GM23248 (cell line): ENCODE data around the gene C7orf57. TPM values are rescaled to one million over a fixed set of nuclear protein-coding genes. Genes with fewer than 3 reads are reported as not detected.

Source experiments
- DNase-seq: peaks from one replicate; pipeline ENCODE4 v3.0.0-alpha.2; 2015
- H2AFZ ChIP-seq: fragments of 200-600 bp; sonication (generic); 2 replicates; pipeline ENCODE4 v1.6.1; 2016; ENCODE audit warnings: antibody characterized with exemption
- H3F3A ChIP-seq: fragments of 200-600 bp; sonication (generic); 2 replicates; pipeline ENCODE4 v1.6.1; 2016; ENCODE audit warnings: mild to moderate bottlenecking, antibody characterized with exemption, mixed run types; ENCODE audit not compliant: insufficient read depth
- H3K27ac ChIP-seq: fragments of 200-600 bp; sonication (generic); 2 replicates; pipeline ENCODE4 v1.5.1; 2016; ENCODE audit warnings: mild to moderate bottlenecking
- H3K27me3 ChIP-seq: fragments of 200-600 bp; sonication (generic); replicated peaks from 2 replicates; pipeline ENCODE4 v1.6.1; 2016; ENCODE audit warnings: mild to moderate bottlenecking; ENCODE audit not compliant: insufficient read depth
- H3K36me3 ChIP-seq: fragments of 200-600 bp; sonication (generic); 2 replicates; pipeline ENCODE4 v1.6.1; 2016; ENCODE audit warnings: low read depth, mild to moderate bottlenecking
- H3K4me1 ChIP-seq: fragments of 200-600 bp; sonication (generic); 2 replicates; pipeline ENCODE4 v1.6.1; 2016; ENCODE audit warnings: mild to moderate bottlenecking; ENCODE audit not compliant: insufficient read depth
- H3K4me2 ChIP-seq: fragments of 200-600 bp; sonication (generic); one replicate; pipeline ENCODE4 v1.6.1; 2016; ENCODE audit warnings: mild to moderate bottlenecking; ENCODE audit not compliant: unreplicated experiment
- H3K4me3 ChIP-seq: fragments of 200-600 bp; sonication (generic); 2 replicates; pipeline ENCODE4 v1.5.1; 2016; ENCODE audit warnings: mild to moderate bottlenecking
- H3K79me2 ChIP-seq: fragments of 200-600 bp; sonication (generic); 2 replicates; pipeline ENCODE4 v1.6.1; 2016; ENCODE audit warnings: mild to moderate bottlenecking; ENCODE audit not compliant: insufficient read depth
- H3K9ac ChIP-seq: fragments of 200-600 bp; sonication (generic); 2 replicates; pipeline ENCODE4 v1.6.1; 2016; ENCODE audit warnings: mild to moderate bottlenecking
- H3K9me2 ChIP-seq: fragments of 200-600 bp; sonication (generic); 2 replicates; pipeline ENCODE4 v1.6.1; 2016; ENCODE audit warnings: mixed run types, mild to moderate bottlenecking, moderate library complexity; ENCODE audit not compliant: insufficient read depth
- H3K9me3 ChIP-seq: fragments of 200-600 bp; sonication (generic); one replicate; pipeline ENCODE4 v1.6.1; 2017; ENCODE audit warnings: low read depth
- H4K20me1 ChIP-seq: fragments of 200-600 bp; sonication (generic); 2 replicates; pipeline ENCODE4 v1.6.0; 2016; ENCODE audit not compliant: insufficient read depth
- EZH2 ChIP-seq: fragments of 200-600 bp; sonication (generic); IDR thresholded peaks from 2 replicates; pipeline ENCODE4 v1.6.1; 2018; ENCODE audit warnings: antibody characterized with exemption, mild to moderate bottlenecking; ENCODE audit not compliant: insufficient read depth, poor library complexity, severe bottlenecking
- EZH2phosphoT487 ChIP-seq: fragments of 200-600 bp; sonication (generic); IDR thresholded peaks from 2 replicates; pipeline ENCODE4 v1.6.1; 2018; ENCODE audit warnings: antibody characterized with exemption, moderate library complexity, mild to moderate bottlenecking, low read depth; ENCODE audit not compliant: insufficient read depth
- WGBS, 2 experiments: methylation state at CpG; one replicate each; pipeline ENCODE4 v1.1.6; 2015 to 2017; ENCODE audit warnings: low lambda C conversion rate in 2 of 2, low coverage in 1 of 2; ENCODE audit errors: missing lambda C conversion rate in 2 of 2; 5-methylcytosine and 5-hydroxymethylcytosine counted together
- in situ Hi-C: fragments of 300-500 bp; cut with MboI; formaldehyde crosslinking; loops from 2 replicates; pipeline ENCODE4 v1.15.0; 2020
- polyA plus RNA-seq: library from polyadenylated mRNA; unstranded; fragments of >200 nt; fragmentation: Nextera tagmentation; extraction: Ambion mirVana; gene quantifications from 2 replicates; pipeline ENCODE4 v1.2.1, GENCODE V29; 2016
- total RNA-seq: library from RNA; depleted of rRNA; stranded (reverse); fragments of >200 nt; shearing (Covaris generic); gene quantifications from 2 replicates; pipeline ENCODE4 v1.2.3, GENCODE V29; 2014

Gene C7orf57
- total and polyA plus RNA-seq, 2 experiments from 2014 or later: not detected

- Histone ChIP-seq H2AFZ (no peak overlapping the region), H3K9me2 (no peaks in the 10 kb centered on the region), H3K9ac (no peak overlapping the region), H3K27ac (no peak overlapping the region), H3F3A (no peaks in the 10 kb centered on the region), H3K4me3 (no peak overlapping the region), H3K79me2 (peaks cover 11% of the 10 kb centered on the region; the same call in 1 of the 2 replicates), H3K27me3 (no peaks in the 10 kb centered on the region), H3K4me2 (no peak overlapping the region), H3K4me1 (peaks cover 7% of the 10 kb centered on the region), H3K36me3 (peaks cover 48% of the 10 kb centered on the region), H4K20me1 (no peaks in the 10 kb centered on the region), H3K9me3 (no peaks in the 10 kb centered on the region)
- TF ChIP-seq EZH2phosphoT487: no peak
- no peak for TF ChIP-seq EZH2
- WGBS, 2 experiments: 98 to 99% methylated on average over 4 of the region's 4 CpGs
- in situ Hi-C loops: no loop called here
- no peak for DNase-seq
Observed at GRCh38 chr7:48102530-48102929, 67.2 kb downstream of the C7orf57 start.

GRCh38 chr7:48105045-48105444 is 69.7 kb downstream of the C7orf57 start:
- in situ Hi-C loops: no loop called here
- WGBS, 2 experiments: 94 to 96% methylated on average over 5 of the region's 5 CpGs
- H3K36me3 ChIP-seq: peaks cover 39% of the 10 kb centered on the region

GRCh38 chr7:48106906-48107659 is 71.7 kb downstream of the C7orf57 start:
- no peaks in the 10 kb centered on the region for H3K79me2 ChIP-seq
- H4K20me1 ChIP-seq: no peaks in the 10 kb centered on the region
- peaks cover 2% of the 10 kb centered on the region for H3K4me1 ChIP-seq
- H3K9ac ChIP-seq: no peak overlapping the region
- DNase-seq: no peak
- peaks cover 7% of the 10 kb centered on the region; the same call in 1 of the 2 replicates for H3F3A ChIP-seq
- no peak for TF ChIP-seq EZH2phosphoT487
- no peak for TF ChIP-seq EZH2
- peaks cover 35% of the 10 kb centered on the region for H3K36me3 ChIP-seq
- no peak overlapping the region for H3K27ac ChIP-seq
- H3K9me2 ChIP-seq: no peaks in the 10 kb centered on the region
- H3K9me3 ChIP-seq: no peaks in the 10 kb centered on the region
- H3K27me3 ChIP-seq: no peaks in the 10 kb centered on the region
- in situ Hi-C loops: no loop called here
- no peak overlapping the region for H2AFZ ChIP-seq
- H3K4me2 ChIP-seq: no peak overlapping the region
- no peak overlapping the region for H3K4me3 ChIP-seq
- WGBS, 2 experiments: 93 to 95% methylated on average over 29 of the region's 29 CpGs

More at GRCh38 chr7:48105045-48105444, 69.7 kb downstream of the C7orf57 start:
- no peaks in the 10 kb centered on the region for H3K27me3 ChIP-seq
- H3K9ac ChIP-seq: no peak overlapping the region
- H2AFZ ChIP-seq: no peak overlapping the region
- no peak overlapping the region for H3K4me3 ChIP-seq
- TF ChIP-seq EZH2phosphoT487 (no peak), EZH2 (no peak)
- peaks cover 7% of the 10 kb centered on the region; the same call in 1 of the 2 replicates for H3F3A ChIP-seq
- H3K27ac ChIP-seq: no peak overlapping the region
- no peaks in the 10 kb centered on the region for H3K4me1 ChIP-seq
- no peaks in the 10 kb centered on the region for H4K20me1 ChIP-seq
- H3K4me2 ChIP-seq: no peak overlapping the region
- H3K9me2 ChIP-seq: no peaks in the 10 kb centered on the region
- H3K79me2 ChIP-seq: no peaks in the 10 kb centered on the region
- no peak for DNase-seq
- H3K9me3 ChIP-seq: no peaks in the 10 kb centered on the region

- Histone ChIP-seq H3K27me3 (no peaks in the 10 kb centered on the region), H3K9ac (no peak overlapping the region), H3K79me2 (no peaks in the 10 kb centered on the region), H3K27ac (no peak overlapping the region), H4K20me1 (no peaks in the 10 kb centered on the region), H3K4me2 (no peak overlapping the region), H2AFZ (no peak overlapping the region), H3K9me2 (no peaks in the 10 kb centered on the region), H3F3A (peaks cover 7% of the 10 kb centered on the region; the same call in 1 of the 2 replicates), H3K4me1 (peaks cover 11% of the 10 kb centered on the region), H3K36me3 (peaks cover 25% of the 10 kb centered on the region), H3K9me3 (no peaks in the 10 kb centered on the region), H3K4me3 (no peak overlapping the region)
- TF ChIP-seq EZH2phosphoT487 (no peak), EZH2 (no peak)
- WGBS, 2 experiments: 94 to 95% methylated on average over 18 of the region's 18 CpGs
- in situ Hi-C loops: no loop called here
- DNase-seq: no peak
Observed at GRCh38 chr7:48107926-48108472, 72.7 kb downstream of the C7orf57 start.
